Lung (tissue), 16 donors: Measurements from ENCODE around the gene SPPL2A. TPM values are rescaled to one million over a fixed set of nuclear protein-coding genes. Genes with fewer than 3 reads are reported as not detected.

Experiments used
- ATAC-seq: fragments of 200-7000 bp; cut with Tn5 transposase; one replicate; pipeline ENCODE4 v1.9.1; 2020; ENCODE audit warnings: moderate number of reproducible peaks; ENCODE audit not compliant: insufficient read depth, low FRiP score
- DNase-seq, 3 donors: peaks; one replicate each; pipeline ENCODE4 v3.0.0-alpha.2; 2013 to 2017
- H3K27ac ChIP-seq, 2 donors: one replicate each; pipeline ENCODE4 v1.5.1; 2013; ENCODE audit warnings: mild to moderate bottlenecking in 2 of 2, moderate library complexity in 2 of 2, control low read depth in 1 of 2, inconsistent platforms in 1 of 2, low read depth in 1 of 2, low read length in 1 of 2
- H3K27me3 ChIP-seq, 3 donors: one replicate each; pipeline ENCODE4 v1.5.1; 2013; ENCODE audit warnings: low read length in 2 of 3; ENCODE audit not compliant: control insufficient read depth in 3 of 3, insufficient read depth in 3 of 3
- H3K36me3 ChIP-seq, 4 donors: one replicate each; pipeline ENCODE4 v1.5.1; 2013; ENCODE audit warnings: low read length in 4 of 4, mild to moderate bottlenecking in 1 of 4, moderate library complexity in 1 of 4; ENCODE audit not compliant: control insufficient read depth in 4 of 4, insufficient read depth in 4 of 4
- H3K4me1 ChIP-seq, 5 donors: one replicate each; pipeline ENCODE4 v1.5.1; 2013; ENCODE audit warnings: low read length in 5 of 5, mild to moderate bottlenecking in 2 of 5, moderate library complexity in 1 of 5; ENCODE audit not compliant: control insufficient read depth in 5 of 5, insufficient read depth in 5 of 5
- H3K4me3 ChIP-seq: one replicate; pipeline ENCODE4 v1.5.1; 2013; ENCODE audit warnings: mild to moderate bottlenecking, control low read depth, moderate library complexity
- H3K9ac ChIP-seq, 2 donors: one replicate each; pipeline ENCODE4 v1.5.1; 2013; ENCODE audit warnings: low read length in 2 of 2, control low read depth in 1 of 2; ENCODE audit not compliant: insufficient read depth in 1 of 2
- H3K9me3 ChIP-seq, 4 donors: one replicate each; pipeline ENCODE4 v1.5.1; 2013; ENCODE audit warnings: low read length in 3 of 4, mild to moderate bottlenecking in 1 of 4, moderate library complexity in 1 of 4; ENCODE audit not compliant: control insufficient read depth in 4 of 4, insufficient read depth in 3 of 4
- WGBS, 2 donors: extraction: QIAGEN DNeasy Blood & Tissue Kit; methylation state at CpG; one replicate each; pipeline ENCODE4 v1.1.7; 2013; 5-methylcytosine and 5-hydroxymethylcytosine counted together
- long read RNA-seq, 5 donors: transcript quantifications; one replicate each; lab custom pipeline, GENCODE V29; 2026
- polyA plus RNA-seq, 2 donors: library from polyadenylated mRNA; stranded (reverse); fragments of 200-250 nt; gene quantifications; one replicate each; pipeline ENCODE4 v1.2.1, GENCODE V29; 2013
- total RNA-seq, 2 donors: library from RNA; depleted of rRNA in 1 of 2; stranded (reverse); fragments of >200 nt in 1 of 2; gene quantifications; one replicate each; pipeline ENCODE4 v1.2.1, GENCODE V29; 2014 to 2021
- TF ChIP-seq, protein P1 (sequence below): IDR thresholded peaks from 2 replicates; pipeline ENCODE4 v1.5.1; 2012; ENCODE audit warnings: mild to moderate bottlenecking; ENCODE audit errors: control extremely low read depth, extremely low read depth
- donor health status: control.
- donor health status: control.
- donor health status: Bipolar disorder and iron deficiency.
- donor health status: healthy.
- donor health status: DM: yes; HTN: yes; CAD: no.

The SPPL2A gene, protein sequence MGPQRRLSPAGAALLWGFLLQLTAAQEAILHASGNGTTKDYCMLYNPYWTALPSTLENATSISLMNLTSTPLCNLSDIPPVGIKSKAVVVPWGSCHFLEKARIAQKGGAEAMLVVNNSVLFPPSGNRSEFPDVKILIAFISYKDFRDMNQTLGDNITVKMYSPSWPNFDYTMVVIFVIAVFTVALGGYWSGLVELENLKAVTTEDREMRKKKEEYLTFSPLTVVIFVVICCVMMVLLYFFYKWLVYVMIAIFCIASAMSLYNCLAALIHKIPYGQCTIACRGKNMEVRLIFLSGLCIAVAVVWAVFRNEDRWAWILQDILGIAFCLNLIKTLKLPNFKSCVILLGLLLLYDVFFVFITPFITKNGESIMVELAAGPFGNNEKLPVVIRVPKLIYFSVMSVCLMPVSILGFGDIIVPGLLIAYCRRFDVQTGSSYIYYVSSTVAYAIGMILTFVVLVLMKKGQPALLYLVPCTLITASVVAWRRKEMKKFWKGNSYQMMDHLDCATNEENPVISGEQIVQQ
- total RNA-seq, result 100 to 1,000 TPM; 119 to 147 TPM
- polyA plus RNA-seq, result 100 to 1,000 TPM in 1 of 2 donors, 10 to 100 TPM in 1; 36.3 to 129 TPM
- long read RNA-seq, donor 1, full-length matches to known transcripts, result 11 of 17 reads
- long read RNA-seq, donor 1, partial matches to known transcripts, result 6 of 17 reads
- long read RNA-seq, donor 1, other reads (novel, unspliced or antisense), result 0 of 17 reads
- long read RNA-seq, donor 2, full-length matches to known transcripts, result 3 of 14 reads
- long read RNA-seq, donor 2, partial matches to known transcripts, result 11 of 14 reads
- long read RNA-seq, donor 2, other reads (novel, unspliced or antisense), result 0 of 14 reads
- long read RNA-seq, donor 3, full-length matches to known transcripts, result 5 of 13 reads
- long read RNA-seq, donor 3, partial matches to known transcripts, result 8 of 13 reads
- long read RNA-seq, donor 3, other reads (novel, unspliced or antisense), result 0 of 13 reads
- long read RNA-seq, donor 4, full-length matches to known transcripts, result 2 of 16 reads
- long read RNA-seq, donor 4, partial matches to known transcripts, result 14 of 16 reads
- long read RNA-seq, donor 4, other reads (novel, unspliced or antisense), result 0 of 16 reads
- long read RNA-seq, donor 5, full-length matches to known transcripts, result 8 of 20 reads
- long read RNA-seq, donor 5, partial matches to known transcripts, result 12 of 20 reads
- long read RNA-seq, donor 5, other reads (novel, unspliced or antisense), result 0 of 20 reads

GRCh38 chr15:50765195-50765967 is at the start of gene SPPL2A:
Gene SPPL2A, minus strand, starts transcription at chr15:50765706. Its CDS starts 173 bp downstream, at chr15:50765533.
- peak; percentile 91 for ATAC-seq
- TF ChIP-seq, protein P1, sequence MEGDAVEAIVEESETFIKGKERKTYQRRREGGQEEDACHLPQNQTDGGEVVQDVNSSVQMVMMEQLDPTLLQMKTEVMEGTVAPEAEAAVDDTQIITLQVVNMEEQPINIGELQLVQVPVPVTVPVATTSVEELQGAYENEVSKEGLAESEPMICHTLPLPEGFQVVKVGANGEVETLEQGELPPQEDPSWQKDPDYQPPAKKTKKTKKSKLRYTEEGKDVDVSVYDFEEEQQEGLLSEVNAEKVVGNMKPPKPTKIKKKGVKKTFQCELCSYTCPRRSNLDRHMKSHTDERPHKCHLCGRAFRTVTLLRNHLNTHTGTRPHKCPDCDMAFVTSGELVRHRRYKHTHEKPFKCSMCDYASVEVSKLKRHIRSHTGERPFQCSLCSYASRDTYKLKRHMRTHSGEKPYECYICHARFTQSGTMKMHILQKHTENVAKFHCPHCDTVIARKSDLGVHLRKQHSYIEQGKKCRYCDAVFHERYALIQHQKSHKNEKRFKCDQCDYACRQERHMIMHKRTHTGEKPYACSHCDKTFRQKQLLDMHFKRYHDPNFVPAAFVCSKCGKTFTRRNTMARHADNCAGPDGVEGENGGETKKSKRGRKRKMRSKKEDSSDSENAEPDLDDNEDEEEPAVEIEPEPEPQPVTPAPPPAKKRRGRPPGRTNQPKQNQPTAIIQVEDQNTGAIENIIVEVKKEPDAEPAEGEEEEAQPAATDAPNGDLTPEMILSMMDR, result no peak
- 0 to 1% methylated on average over 43 to 77 of the region's 77 CpGs for WGBS, 2 donors
- H3K36me3 ChIP-seq, result no peaks in the 10 kb centered on the region
- no peaks in the 10 kb centered on the region for H3K9me3 ChIP-seq
- peaks cover 0 to 7% (median 0%) of the 10 kb centered on the region in 5 donors for H3K4me1 ChIP-seq
- DNase-seq, result peak; percentile 90 to 91 (median 90)
- peak within 1 kb of the TSS; percentile 31 to 95 for H3K9ac ChIP-seq
- H3K27ac ChIP-seq, result peak within 1 kb of the TSS; percentile 96 to 98
- no peaks in the 10 kb centered on the region for H3K27me3 ChIP-seq
- peak within 1 kb of the TSS; percentile 76 for H3K4me3 ChIP-seq

GRCh38 chr15:50814634-50815033 is 49.1 kb upstream of the SPPL2A start:
- H3K4me1 ChIP-seq, result no peaks in the 10 kb centered on the region
- no peak overlapping the region for H3K4me3 ChIP-seq
- ATAC-seq (no peak), DNase-seq (no peak)
- H3K9ac ChIP-seq, result no peak overlapping the region
- H3K36me3 ChIP-seq, result no peaks in the 10 kb centered on the region
- TF ChIP-seq, protein P1, result no peak
- no peaks in the 10 kb centered on the region for H3K9me3 ChIP-seq
- no peaks in the 10 kb centered on the region for H3K27me3 ChIP-seq
- no peak overlapping the region for H3K27ac ChIP-seq

- Histone ChIP-seq H3K9me3 (no peaks in the 10 kb centered on the region), H3K36me3 (no peaks in the 10 kb centered on the region), H3K27ac (no peak overlapping the region), H3K4me1 (no peaks in the 10 kb centered on the region), H3K9ac (no peak overlapping the region), H3K27me3 (no peaks in the 10 kb centered on the region), H3K4me3 (no peak overlapping the region)
- ATAC-seq (no peak), DNase-seq (no peak)
- TF ChIP-seq, protein P1, result no peak
- WGBS, 2 donors, result 85 to 94% methylated on average over 2 of the region's 2 CpGs
Measured at GRCh38 chr15:50813865-50814264, 48.4 kb upstream of the SPPL2A start.
